ENCODE data around the gene C9orf50.

Gene C9orf50

GRCh38 chr9:129648092-129648763, 27.3 kb upstream of the C9orf50 start:
- Histone ChIP-seq H3K9ac (ENCODE audit: low read depth in 1 of 2, low read length in 2 of 2) (no peak overlapping the region), H3K9me3 (ENCODE audit: control insufficient read depth in 2 of 2, low read length in 2 of 2) (no peaks in the 10 kb centered on the region), H3K4me1 (ENCODE audit: control insufficient read depth in 2 of 2, insufficient read depth in 2 of 2, low read length in 2 of 2) (no peaks in the 10 kb centered on the region), H3K36me3 (ENCODE audit: control insufficient read depth in 2 of 2, insufficient read depth in 2 of 2, low read length in 2 of 2) (no peaks in the 10 kb centered on the region), H3K4me3 (ENCODE audit: low read length in 2 of 2) (no peak overlapping the region), H3K27me3 (ENCODE audit: control insufficient read depth in 2 of 2, insufficient read depth in 2 of 2, low read length in 2 of 2) (no peaks in the 10 kb centered on the region), H3K27ac (ENCODE audit: low read depth in 2 of 2, low read length in 2 of 2) (no peak overlapping the region)

- Histone ChIP-seq H3K36me3 (ENCODE audit: control insufficient read depth in 2 of 2, insufficient read depth in 2 of 2, low read length in 2 of 2) (no peaks in the 10 kb centered on the region), H3K27me3 (ENCODE audit: control insufficient read depth in 2 of 2, insufficient read depth in 2 of 2, low read length in 2 of 2) (no peaks in the 10 kb centered on the region), H3K9me3 (ENCODE audit: control insufficient read depth in 2 of 2, low read length in 2 of 2) (no peaks in the 10 kb centered on the region), H3K27ac (ENCODE audit: low read depth in 2 of 2, low read length in 2 of 2) (no peak overlapping the region), H3K4me1 (ENCODE audit: control insufficient read depth in 2 of 2, insufficient read depth in 2 of 2, low read length in 2 of 2) (no peaks in the 10 kb centered on the region), H3K9ac (ENCODE audit: low read depth in 1 of 2, low read length in 2 of 2) (no peak overlapping the region), H3K4me3 (ENCODE audit: low read length in 2 of 2) (no peak overlapping the region)
Observed at GRCh38 chr9:129647635-129648034, 26.7 kb upstream of the C9orf50 start.

- no peaks in the 10 kb centered on the region for H3K36me3 ChIP-seq (ENCODE audit: control insufficient read depth in 2 of 2, insufficient read depth in 2 of 2, low read length in 2 of 2)
- no peak overlapping the region for H3K9ac ChIP-seq (ENCODE audit: low read depth in 1 of 2, low read length in 2 of 2)
- H3K27me3 ChIP-seq (ENCODE audit: control insufficient read depth in 2 of 2, insufficient read depth in 2 of 2, low read length in 2 of 2): no peaks in the 10 kb centered on the region
- H3K4me3 ChIP-seq (ENCODE audit: low read length in 2 of 2): no peak overlapping the region
- H3K4me1 ChIP-seq (ENCODE audit: control insufficient read depth in 2 of 2, insufficient read depth in 2 of 2, low read length in 2 of 2): peaks cover 4% of the 10 kb centered on the region in 2 donors
- no peaks in the 10 kb centered on the region for H3K9me3 ChIP-seq (ENCODE audit: control insufficient read depth in 2 of 2, low read length in 2 of 2)
- no peak overlapping the region for H3K27ac ChIP-seq (ENCODE audit: low read depth in 2 of 2, low read length in 2 of 2)
Observed at GRCh38 chr9:129646654-129647053, 25.8 kb upstream of the C9orf50 start.

- Histone ChIP-seq H3K9ac (ENCODE audit: low read depth in 1 of 2, low read length in 2 of 2) (no peak overlapping the region), H3K27me3 (ENCODE audit: control insufficient read depth in 2 of 2, insufficient read depth in 2 of 2, low read length in 2 of 2) (no peaks in the 10 kb centered on the region), H3K4me1 (ENCODE audit: control insufficient read depth in 2 of 2, insufficient read depth in 2 of 2, low read length in 2 of 2) (peaks cover 8% of the 10 kb centered on the region in 2 donors), H3K4me3 (ENCODE audit: low read length in 2 of 2) (no peak overlapping the region), H3K36me3 (ENCODE audit: control insufficient read depth in 2 of 2, insufficient read depth in 2 of 2, low read length in 2 of 2) (no peaks in the 10 kb centered on the region), H3K9me3 (ENCODE audit: control insufficient read depth in 2 of 2, low read length in 2 of 2) (no peaks in the 10 kb centered on the region), H3K27ac (ENCODE audit: low read depth in 2 of 2, low read length in 2 of 2) (no peak overlapping the region)
Observed at GRCh38 chr9:129646252-129646651, 25.4 kb upstream of the C9orf50 start.

- Histone ChIP-seq H3K36me3 (ENCODE audit: control insufficient read depth in 2 of 2, insufficient read depth in 2 of 2, low read length in 2 of 2) (no peaks in the 10 kb centered on the region), H3K27ac (ENCODE audit: low read depth in 2 of 2, low read length in 2 of 2) (no peak overlapping the region), H3K4me3 (ENCODE audit: low read length in 2 of 2) (no peak overlapping the region), H3K9ac (ENCODE audit: low read depth in 1 of 2, low read length in 2 of 2) (no peak overlapping the region), H3K4me1 (ENCODE audit: control insufficient read depth in 2 of 2, insufficient read depth in 2 of 2, low read length in 2 of 2) (peaks cover 17 to 18% of the 10 kb centered on the region in 2 donors), H3K27me3 (ENCODE audit: control insufficient read depth in 2 of 2, insufficient read depth in 2 of 2, low read length in 2 of 2) (no peaks in the 10 kb centered on the region), H3K9me3 (ENCODE audit: control insufficient read depth in 2 of 2, low read length in 2 of 2) (no peaks in the 10 kb centered on the region)
Observed at GRCh38 chr9:129644902-129645301, 24.0 kb upstream of the C9orf50 start.

GRCh38 chr9:129644365-129644764, 23.5 kb upstream of the C9orf50 start:
- Histone ChIP-seq H3K4me3 (ENCODE audit: low read length in 2 of 2) (no peak overlapping the region), H3K27me3 (ENCODE audit: control insufficient read depth in 2 of 2, insufficient read depth in 2 of 2, low read length in 2 of 2) (no peaks in the 10 kb centered on the region), H3K36me3 (ENCODE audit: control insufficient read depth in 2 of 2, insufficient read depth in 2 of 2, low read length in 2 of 2) (peaks cover 0 to 1% of the 10 kb centered on the region in 2 donors), H3K9ac (ENCODE audit: low read depth in 1 of 2, low read length in 2 of 2) (no peak overlapping the region), H3K27ac (ENCODE audit: low read depth in 2 of 2, low read length in 2 of 2) (no peak overlapping the region), H3K9me3 (ENCODE audit: control insufficient read depth in 2 of 2, low read length in 2 of 2) (no peaks in the 10 kb centered on the region), H3K4me1 (ENCODE audit: control insufficient read depth in 2 of 2, insufficient read depth in 2 of 2, low read length in 2 of 2) (peaks cover 17 to 18% of the 10 kb centered on the region in 2 donors)

- Histone ChIP-seq H3K9ac (ENCODE audit: low read depth in 1 of 2, low read length in 2 of 2) (no peak overlapping the region), H3K27ac (ENCODE audit: low read depth in 2 of 2, low read length in 2 of 2) (no peak overlapping the region)
Observed at GRCh38 chr9:129643706-129644105, 22.8 kb upstream of the C9orf50 start.

GRCh38 chr9:129641750-129642585, 21.1 kb upstream of the C9orf50 start, which contains the start of gene ASB6:
TSS of gene ASB6 (minus strand) at chr9:129642151. CDS start at chr9:129641999, 152 bp downstream.
- Histone ChIP-seq H3K9me3 (ENCODE audit: control insufficient read depth in 2 of 2, low read length in 2 of 2) (no peaks in the 10 kb centered on the region), H3K9ac (ENCODE audit: low read depth in 1 of 2, low read length in 2 of 2) (peak within 1 kb of the TSS; percentile 86 to 87), H3K36me3 (ENCODE audit: control insufficient read depth in 2 of 2, insufficient read depth in 2 of 2, low read length in 2 of 2) (peaks cover 22% of the 10 kb centered on the region in 2 donors), H3K27me3 (ENCODE audit: control insufficient read depth in 2 of 2, insufficient read depth in 2 of 2, low read length in 2 of 2) (no peaks in the 10 kb centered on the region), H3K27ac (ENCODE audit: low read depth in 2 of 2, low read length in 2 of 2) (peak within 1 kb of the TSS; percentile 77 to 82), H3K4me3 (ENCODE audit: low read length in 2 of 2) (peak within 1 kb of the TSS; percentile 87 to 91), H3K4me1 (ENCODE audit: control insufficient read depth in 2 of 2, insufficient read depth in 2 of 2, low read length in 2 of 2) (peaks cover 17 to 18% of the 10 kb centered on the region in 2 donors)

More at GRCh38 chr9:129643706-129644105, 22.8 kb upstream of the C9orf50 start:
- H3K36me3 ChIP-seq (ENCODE audit: control insufficient read depth in 2 of 2, insufficient read depth in 2 of 2, low read length in 2 of 2): peaks cover 5 to 7% of the 10 kb centered on the region in 2 donors
- H3K9me3 ChIP-seq (ENCODE audit: control insufficient read depth in 2 of 2, low read length in 2 of 2): no peaks in the 10 kb centered on the region
- H3K27me3 ChIP-seq (ENCODE audit: control insufficient read depth in 2 of 2, insufficient read depth in 2 of 2, low read length in 2 of 2): no peaks in the 10 kb centered on the region
- H3K4me1 ChIP-seq (ENCODE audit: control insufficient read depth in 2 of 2, insufficient read depth in 2 of 2, low read length in 2 of 2): peaks cover 17 to 18% of the 10 kb centered on the region in 2 donors
- no peak overlapping the region for H3K4me3 ChIP-seq (ENCODE audit: low read length in 2 of 2)

- peak overlapping the region; percentile 87 to 91 for H3K4me3 ChIP-seq (ENCODE audit: low read length in 2 of 2)
- no peaks in the 10 kb centered on the region for H3K27me3 ChIP-seq (ENCODE audit: control insufficient read depth in 2 of 2, insufficient read depth in 2 of 2, low read length in 2 of 2)
- peaks cover 17 to 18% of the 10 kb centered on the region in 2 donors for H3K4me1 ChIP-seq (ENCODE audit: control insufficient read depth in 2 of 2, insufficient read depth in 2 of 2, low read length in 2 of 2)
- peak overlapping the region; percentile 83 to 86 for H3K9ac ChIP-seq (ENCODE audit: low read depth in 1 of 2, low read length in 2 of 2)
- H3K9me3 ChIP-seq (ENCODE audit: control insufficient read depth in 2 of 2, low read length in 2 of 2): no peaks in the 10 kb centered on the region
- peaks cover 24 to 26% of the 10 kb centered on the region in 2 donors for H3K36me3 ChIP-seq (ENCODE audit: control insufficient read depth in 2 of 2, insufficient read depth in 2 of 2, low read length in 2 of 2)
- peak overlapping the region; percentile 77 to 82 for H3K27ac ChIP-seq (ENCODE audit: low read depth in 2 of 2, low read length in 2 of 2)
Observed at GRCh38 chr9:129640871-129641749, 20.2 kb upstream of the C9orf50 start.
